OCI-LY3 (cell line): ENCODE data around the gene IMMP2L.

Source experiments
- H2AFZ ChIP-seq: fragments of 200-600, 300-600 bp; shearing (Covaris generic); 2 replicates; pipeline ENCODE4 v1.6.0; 2014; ENCODE audit warnings: antibody characterized with exemption, low read depth, low read length
- H3K27ac ChIP-seq: fragments of 200-600, 300-600 bp; sonication (generic); 2 replicates; pipeline ENCODE4 v1.5.1; 2014; ENCODE audit warnings: mild to moderate bottlenecking, low read length, moderate library complexity, mixed read lengths
- H3K27me3 ChIP-seq: fragments of 200-600, 300-600 bp; sonication (generic); 2 replicates; pipeline ENCODE4 v1.6.1; 2014; ENCODE audit warnings: low read depth, low read length, mixed read lengths
- H3K36me3 ChIP-seq: fragments of 200-600, 300-600 bp; sonication (generic); replicated peaks from 2 replicates; pipeline ENCODE3; 2014; ENCODE audit warnings: low read depth, low read length, mixed read lengths
- H3K4me1 ChIP-seq: fragments of 300-600, 200-600 bp; sonication (generic); 2 replicates; pipeline ENCODE4 v1.6.1; 2014; ENCODE audit warnings: low read length, mixed read lengths
- H3K4me2 ChIP-seq: fragments of 200-600, 300-600 bp; sonication (generic); 2 replicates; pipeline ENCODE4 v1.6.1; 2014; ENCODE audit warnings: low read length, mixed read lengths
- H3K4me3 ChIP-seq: fragments of 300-600, 200-600 bp; sonication (generic); 2 replicates; pipeline ENCODE4 v1.5.1; 2014; ENCODE audit warnings: antibody characterized with exemption, mild to moderate bottlenecking, low read length, moderate library complexity
- H3K79me2 ChIP-seq: fragments of 300-600, 200-600 bp; shearing (Covaris generic); 2 replicates; pipeline ENCODE4 v1.6.1; 2014; ENCODE audit warnings: mild to moderate bottlenecking, low read length, mixed read lengths
- H3K9ac ChIP-seq: fragments of 300-600, 200-600 bp; shearing (Covaris generic); 2 replicates; pipeline ENCODE4 v1.6.0; 2014; ENCODE audit warnings: mild to moderate bottlenecking, low read length, moderate library complexity
- H3K9me3 ChIP-seq: fragments of 200-600, 300-600 bp; shearing (Covaris generic); 2 replicates; pipeline ENCODE4 v1.6.1; 2014; ENCODE audit warnings: low read length, mixed read lengths; ENCODE audit not compliant: insufficient read depth
- H4K20me1 ChIP-seq: fragments of 200-600, 300-600 bp; sonication (generic); 2 replicates; pipeline ENCODE4 v1.6.1; 2016; ENCODE audit warnings: low read length, mixed read lengths; ENCODE audit not compliant: insufficient read depth
- CTCF ChIP-seq: fragments of 200-600, 300-600 bp; sonication (generic); IDR thresholded peaks from 2 replicates; pipeline ENCODE4 v1.5.1; 2014; ENCODE audit warnings: antibody characterized with exemption, low read length, low read depth
- EZH2phosphoT487 ChIP-seq: fragments of 200-600 bp; shearing (Covaris generic); IDR thresholded peaks from 2 replicates; pipeline ENCODE4 v1.6.1; 2018; ENCODE audit warnings: antibody characterized with exemption, mixed run types, low read depth

IMMP2L gene

DNA sequence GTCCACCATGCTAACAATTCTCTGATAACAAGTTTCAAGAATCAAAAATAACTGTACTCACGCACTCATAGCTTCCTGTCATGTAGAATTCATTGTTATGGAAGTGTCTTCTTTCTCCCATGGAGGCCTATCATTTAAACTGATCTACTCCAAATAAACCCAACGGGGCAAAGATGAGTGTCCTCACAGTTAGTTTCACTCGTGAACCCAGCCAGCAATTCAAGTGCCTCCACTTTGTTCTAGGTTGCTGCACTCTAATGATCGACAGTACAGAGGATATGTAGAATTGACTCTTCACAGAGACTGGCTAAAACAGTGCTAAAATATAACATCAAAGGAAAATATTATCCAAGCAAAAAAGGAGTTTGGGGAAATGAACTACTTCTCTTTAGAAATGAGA is 360.0 kb downstream of the IMMP2L start:
- Histone ChIP-seq H3K79me2 (no peaks in the 10 kb centered on the region), H3K4me1 (no peaks in the 10 kb centered on the region), H4K20me1 (no peaks in the 10 kb centered on the region), H3K9me3 (no peaks in the 10 kb centered on the region), H3K4me3 (no peak overlapping the region), H3K9ac (no peak overlapping the region), H3K36me3 (no peaks in the 10 kb centered on the region), H3K27ac (no peak overlapping the region), H3K4me2 (no peak overlapping the region), H3K27me3 (no peaks in the 10 kb centered on the region), H2AFZ (no peak overlapping the region)
- TF ChIP-seq EZH2phosphoT487 (no peak), CTCF (no peak)

GRCh38 chr7:111199643-111200042 is 362.6 kb downstream of the IMMP2L start:
- H3K4me2 ChIP-seq = no peak overlapping the region
- no peak overlapping the region for H3K4me3 ChIP-seq
- no peaks in the 10 kb centered on the region for H3K4me1 ChIP-seq
- H3K79me2 ChIP-seq = no peaks in the 10 kb centered on the region
- no peaks in the 10 kb centered on the region for H4K20me1 ChIP-seq
- TF ChIP-seq EZH2phosphoT487 = no peak
- no peak for TF ChIP-seq CTCF
- H3K9ac ChIP-seq = no peak overlapping the region
- no peaks in the 10 kb centered on the region for H3K36me3 ChIP-seq
- H3K9me3 ChIP-seq = no peaks in the 10 kb centered on the region
- no peak overlapping the region for H3K27ac ChIP-seq
- H2AFZ ChIP-seq = no peak overlapping the region
- no peaks in the 10 kb centered on the region for H3K27me3 ChIP-seq

GRCh38 chr7:111198255-111198654 is 364.0 kb downstream of the IMMP2L start:
- TF ChIP-seq EZH2phosphoT487 (no peak), CTCF (no peak)
- no peak overlapping the region for H3K4me3 ChIP-seq
- no peaks in the 10 kb centered on the region for H3K27me3 ChIP-seq
- no peak overlapping the region for H3K27ac ChIP-seq
- no peaks in the 10 kb centered on the region for H4K20me1 ChIP-seq
- H3K4me2 ChIP-seq = no peak overlapping the region
- no peak overlapping the region for H3K9ac ChIP-seq
- no peaks in the 10 kb centered on the region for H3K4me1 ChIP-seq
- H2AFZ ChIP-seq = no peak overlapping the region
- H3K79me2 ChIP-seq = no peaks in the 10 kb centered on the region
- H3K9me3 ChIP-seq = no peaks in the 10 kb centered on the region
- H3K36me3 ChIP-seq = no peaks in the 10 kb centered on the region

- H3K27me3 ChIP-seq = no peaks in the 10 kb centered on the region
- H3K4me2 ChIP-seq = no peak overlapping the region
- H3K9me3 ChIP-seq = no peaks in the 10 kb centered on the region
- TF ChIP-seq CTCF (no peak), EZH2phosphoT487 (no peak)
- H3K9ac ChIP-seq = no peak overlapping the region
- no peaks in the 10 kb centered on the region for H3K36me3 ChIP-seq
- no peaks in the 10 kb centered on the region for H3K79me2 ChIP-seq
- no peak overlapping the region for H3K4me3 ChIP-seq
- H3K4me1 ChIP-seq = no peaks in the 10 kb centered on the region
- no peak overlapping the region for H2AFZ ChIP-seq
- no peak overlapping the region for H3K27ac ChIP-seq
- H4K20me1 ChIP-seq = no peaks in the 10 kb centered on the region
Observed at GRCh38 chr7:111196655-111197054, 365.6 kb downstream of the IMMP2L start.
